Activated CD8-positive, alpha-beta memory T cell treated with anti-CD3 and anti-CD28 coated beads for 1 hour (primary cell): ENCODE results near the gene SLC25A19.
A peak's percentile ranks its signal among the peaks of the same experiment; 100 is the strongest.

Experiments used
- DNase-seq, 2 donors: peaks; one replicate each; pipeline ENCODE4 v3.0.0-alpha.2; 2020; ENCODE audit warnings: low read depth in 1 of 2; ENCODE audit errors: extremely low read depth in 1 of 2

Gene SLC25A19

DNA sequence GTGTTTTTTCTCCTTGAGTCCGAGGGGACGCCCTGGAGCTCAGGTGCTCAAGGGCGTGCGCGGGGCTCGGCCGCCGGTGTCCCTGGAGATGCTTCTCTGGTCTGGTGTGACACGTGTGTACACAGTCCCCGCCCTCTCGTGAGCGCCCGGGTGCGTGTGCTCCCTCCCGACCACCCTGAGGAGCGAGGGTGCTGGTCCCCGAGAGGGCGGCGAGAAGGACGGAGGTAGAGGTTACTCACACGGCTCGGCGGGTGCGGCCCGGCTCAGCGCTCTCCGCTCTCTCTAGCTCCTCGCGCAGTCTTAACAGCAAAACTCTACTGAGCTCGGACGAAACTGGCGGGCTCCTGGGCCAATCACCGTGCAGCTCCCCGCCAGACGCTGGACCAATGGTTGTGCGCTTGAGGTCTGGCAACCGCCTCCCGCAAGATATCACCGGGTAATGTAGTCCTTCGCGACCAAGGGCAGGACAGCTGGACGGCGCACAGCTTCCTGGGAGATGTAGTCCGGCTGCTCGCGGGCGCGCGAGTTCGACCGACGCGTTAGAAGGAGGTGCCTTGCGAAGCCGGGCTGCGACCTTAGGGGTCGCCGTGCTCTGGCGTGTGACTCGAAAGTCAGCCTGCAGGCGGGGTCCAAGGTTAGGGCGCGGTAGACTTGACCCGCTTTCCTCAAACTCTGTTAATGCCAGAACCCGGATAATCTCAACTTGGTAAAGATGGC lies at the start of gene SLC25A19:
SLC25A19 (minus strand) TSS at position 319 of the 717 bp plus-strand sequence. CDS start 2,669 bp downstream, outside the sequence.
- peak; percentile 91 to 93 for DNase-seq

DNA sequence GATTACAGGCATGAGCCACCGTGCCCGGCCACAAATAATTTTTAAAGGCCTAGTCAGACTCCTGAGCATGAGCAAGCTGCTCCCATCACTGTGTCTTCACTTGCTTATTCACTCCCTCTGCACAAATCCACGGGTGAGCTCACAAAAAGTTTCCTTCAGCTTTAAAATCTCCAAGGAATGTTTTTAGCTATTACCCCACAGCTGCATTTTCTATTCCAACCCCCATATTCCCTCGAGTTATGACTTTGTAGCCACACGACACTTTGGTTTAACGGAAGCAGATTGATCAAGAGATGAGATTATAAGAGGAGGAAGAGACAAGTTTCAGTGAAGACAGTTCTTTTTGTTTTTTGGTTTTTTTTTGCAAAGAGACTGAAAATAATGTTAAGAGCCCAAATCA lies 49.1 kb upstream of the SLC25A19 start:
- no peak for DNase-seq

DNA sequence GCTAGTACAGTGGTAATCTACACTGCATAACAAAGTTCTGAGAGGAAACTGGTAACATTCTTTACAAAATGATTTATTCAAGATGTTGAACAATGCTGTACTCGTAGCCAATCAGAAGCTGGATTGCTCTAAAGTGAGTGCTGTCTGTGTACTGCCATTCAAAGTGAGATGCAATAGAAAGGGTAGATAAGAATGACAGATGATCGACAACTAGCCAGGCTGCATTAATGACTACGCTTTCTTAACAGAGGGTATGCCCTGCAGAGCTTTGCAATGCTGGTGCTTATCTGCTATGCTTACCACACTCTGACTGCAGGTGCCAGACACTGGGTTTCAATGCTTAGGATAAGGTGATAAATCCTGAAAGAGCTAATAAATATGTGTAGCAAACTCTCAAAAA lies 46.1 kb upstream of the SLC25A19 start:
- no peak for DNase-seq

DNA sequence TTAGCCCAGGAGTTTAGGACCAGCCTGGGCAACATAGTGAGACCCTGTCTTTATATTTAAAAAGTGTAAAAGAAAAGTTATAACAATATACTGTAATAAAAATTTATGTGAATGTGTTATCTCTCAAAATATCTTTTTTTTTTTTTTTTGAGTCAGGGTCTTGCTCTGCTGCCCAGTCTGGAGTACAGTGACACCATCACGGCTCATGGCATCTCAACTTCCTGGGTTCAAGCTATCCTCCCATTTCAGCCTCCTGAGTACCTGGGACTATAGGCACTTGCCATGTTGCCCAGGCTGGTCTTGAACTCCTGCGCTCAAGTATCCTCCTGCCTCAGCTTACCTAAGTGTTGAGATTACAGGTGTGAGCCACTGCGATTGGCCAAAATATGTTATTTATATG lies 45.5 kb upstream of the SLC25A19 start:
- no peak for DNase-seq

DNA sequence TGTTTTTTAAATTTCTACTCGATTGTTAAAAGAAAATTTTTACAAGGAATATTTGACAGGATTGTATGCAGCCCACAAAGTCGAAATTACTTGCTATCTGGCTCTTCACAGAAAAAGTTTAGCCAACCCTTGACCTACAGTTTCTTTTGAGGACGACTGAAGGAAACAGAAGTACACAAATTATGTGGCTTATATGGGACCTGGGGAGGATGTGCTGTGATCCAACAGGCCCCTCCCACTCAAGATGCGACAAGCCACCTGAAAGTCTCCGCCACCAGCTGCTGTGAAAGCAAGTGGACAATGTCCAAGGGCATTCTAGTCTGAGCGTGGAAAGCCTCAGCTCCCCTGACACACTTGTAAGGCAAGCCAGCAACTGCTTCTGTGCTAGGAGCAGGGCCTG lies 42.4 kb upstream of the SLC25A19 start:
- no peak for DNase-seq

DNA sequence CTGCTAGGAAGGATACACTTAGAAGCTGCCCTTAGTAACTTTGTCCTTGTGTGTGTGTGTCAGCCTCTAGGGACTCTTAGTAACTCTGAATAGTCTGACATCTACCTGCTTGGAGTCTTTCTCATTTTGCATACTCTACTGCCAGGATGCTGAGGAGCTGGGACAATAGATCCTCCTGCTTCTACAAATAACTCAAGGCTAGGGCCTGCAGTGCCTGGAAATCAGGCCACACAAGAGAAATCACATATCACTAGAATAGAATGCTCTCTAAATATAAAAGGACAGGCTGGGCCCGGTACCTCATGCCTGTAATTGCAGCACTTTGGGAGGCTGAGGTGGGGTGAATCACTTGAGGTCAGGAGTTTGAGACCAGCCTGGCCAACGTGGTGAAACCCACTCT lies 38.5 kb upstream of the SLC25A19 start:
- DNase-seq: no peak

DNA sequence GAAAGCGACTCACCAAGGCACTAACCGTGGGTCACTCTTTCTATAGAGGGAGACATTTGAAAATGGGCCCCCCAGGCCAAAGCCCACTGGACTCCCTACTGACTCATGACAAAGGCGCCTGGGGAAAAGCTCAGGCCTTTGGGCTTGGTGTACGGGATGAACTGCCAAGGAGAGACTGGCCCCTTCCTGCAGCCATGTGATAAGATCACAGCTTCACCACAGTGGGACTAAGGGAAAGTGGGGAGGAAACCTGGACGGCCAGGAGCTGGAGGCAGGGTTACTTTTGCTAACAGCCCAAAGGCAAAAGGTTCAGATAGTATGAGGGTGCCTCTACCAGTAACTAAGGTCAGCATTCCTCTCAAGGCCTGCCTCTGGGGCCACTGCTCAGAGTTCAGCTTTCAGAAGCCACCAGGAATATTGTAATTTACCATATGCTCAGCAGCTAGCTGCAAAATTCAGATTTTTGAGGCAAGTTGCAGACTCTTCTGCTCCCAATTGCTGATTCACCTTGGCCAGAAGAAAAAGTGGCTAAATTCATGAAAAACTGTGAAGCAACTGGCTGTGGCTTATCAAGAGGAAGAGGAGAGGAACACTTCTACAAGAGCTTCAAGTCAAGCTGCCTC lies 37.1 kb upstream of the SLC25A19 start:
- no peak for DNase-seq

DNA sequence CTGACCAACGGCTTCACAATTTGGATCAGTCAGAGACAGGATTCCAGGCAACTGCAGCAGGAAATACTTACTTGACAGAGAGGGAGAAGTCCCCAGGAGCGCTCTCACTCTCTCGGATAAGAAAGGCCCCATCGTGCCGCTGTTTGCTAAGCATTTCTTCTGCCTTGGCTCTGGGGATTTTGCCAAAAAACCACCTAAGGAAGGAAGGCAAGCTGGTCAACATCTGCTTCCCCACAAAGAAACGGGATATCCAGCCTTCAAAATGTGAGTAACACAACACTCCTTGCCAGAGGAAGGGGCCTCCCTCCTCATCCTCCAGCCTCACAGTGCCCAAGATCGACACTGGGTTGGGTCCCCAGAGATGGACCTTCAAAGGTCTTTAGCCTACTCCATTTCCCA lies 36.6 kb upstream of the SLC25A19 start:
- DNase-seq: no peak

DNA sequence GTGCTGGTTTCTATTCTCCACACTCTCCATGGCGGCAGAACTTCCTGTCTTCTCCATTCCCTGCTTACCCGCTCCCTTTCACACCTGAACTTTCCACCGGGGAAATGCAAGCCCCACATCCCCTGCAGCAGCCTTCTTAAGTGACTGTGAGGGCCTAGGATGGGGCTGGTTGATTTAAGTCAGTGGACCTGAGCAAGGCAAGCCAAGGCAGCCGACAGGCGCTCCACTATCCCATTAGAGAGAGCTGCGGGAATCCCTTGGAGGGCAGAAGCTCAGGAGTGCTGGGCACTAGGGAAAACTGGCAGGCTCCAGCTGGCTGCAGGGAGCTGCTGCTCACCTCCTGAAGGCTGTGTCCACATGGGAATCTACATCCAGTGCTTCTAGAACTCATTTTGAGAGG lies 36.1 kb upstream of the SLC25A19 start:
- DNase-seq: no peak

DNA sequence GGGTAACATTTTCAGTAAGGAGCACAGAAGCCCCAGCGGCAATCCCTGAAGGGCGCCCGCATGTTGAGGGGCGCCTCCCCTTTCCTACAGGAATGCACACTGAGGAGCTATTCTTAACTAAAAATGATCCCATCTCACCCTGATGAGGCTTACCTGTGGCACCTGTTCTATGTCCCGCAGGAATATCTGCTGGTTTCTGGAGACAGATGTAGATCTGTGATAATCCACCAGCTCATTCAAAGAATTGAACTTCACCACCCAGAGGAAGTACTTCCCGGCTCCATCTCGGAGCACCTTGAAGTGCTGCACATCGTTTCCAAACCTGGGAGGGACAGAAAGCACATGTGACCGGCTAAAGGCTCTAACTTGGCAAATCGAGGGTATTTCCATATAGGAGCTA lies 32.3 kb upstream of the SLC25A19 start:
- no peak for DNase-seq

DNA sequence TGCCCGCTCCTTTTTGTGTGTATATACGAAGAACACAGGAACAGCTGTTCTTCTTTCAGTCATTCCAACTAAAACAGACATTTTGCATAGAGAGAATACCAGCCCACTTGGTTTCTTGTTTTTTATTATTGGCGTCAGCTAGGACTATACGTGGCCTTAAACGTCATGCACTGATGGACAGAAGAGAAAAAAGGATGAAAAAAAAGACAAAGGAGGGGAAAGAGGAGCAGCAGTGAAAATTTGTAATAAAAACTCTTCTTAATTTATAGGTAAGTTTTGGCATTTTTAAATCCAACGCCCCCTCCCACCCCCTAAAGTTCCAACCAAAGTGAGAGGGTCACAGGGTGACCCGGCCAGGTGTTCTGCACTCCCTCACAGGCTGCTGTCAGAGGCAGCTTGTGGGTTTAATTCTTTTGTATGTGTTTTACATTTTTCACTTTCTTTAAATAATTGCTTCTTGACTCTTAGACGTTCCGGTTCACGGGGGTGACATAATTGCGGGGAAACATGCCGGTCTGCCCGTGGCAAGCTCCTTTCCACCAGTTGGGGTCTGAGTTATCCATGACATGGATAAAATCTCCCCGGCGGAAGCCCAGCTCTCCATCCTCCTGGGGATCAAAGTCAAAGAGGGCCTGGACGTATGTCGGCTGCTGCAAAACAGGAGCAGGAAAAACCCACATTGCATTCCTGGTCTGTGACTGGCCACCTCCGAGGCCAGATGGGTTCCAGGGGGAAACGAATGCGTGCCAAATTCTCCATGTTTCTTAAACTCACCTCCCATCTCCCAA lies 30.9 kb upstream of the SLC25A19 start:
- DNase-seq: no peak

DNA sequence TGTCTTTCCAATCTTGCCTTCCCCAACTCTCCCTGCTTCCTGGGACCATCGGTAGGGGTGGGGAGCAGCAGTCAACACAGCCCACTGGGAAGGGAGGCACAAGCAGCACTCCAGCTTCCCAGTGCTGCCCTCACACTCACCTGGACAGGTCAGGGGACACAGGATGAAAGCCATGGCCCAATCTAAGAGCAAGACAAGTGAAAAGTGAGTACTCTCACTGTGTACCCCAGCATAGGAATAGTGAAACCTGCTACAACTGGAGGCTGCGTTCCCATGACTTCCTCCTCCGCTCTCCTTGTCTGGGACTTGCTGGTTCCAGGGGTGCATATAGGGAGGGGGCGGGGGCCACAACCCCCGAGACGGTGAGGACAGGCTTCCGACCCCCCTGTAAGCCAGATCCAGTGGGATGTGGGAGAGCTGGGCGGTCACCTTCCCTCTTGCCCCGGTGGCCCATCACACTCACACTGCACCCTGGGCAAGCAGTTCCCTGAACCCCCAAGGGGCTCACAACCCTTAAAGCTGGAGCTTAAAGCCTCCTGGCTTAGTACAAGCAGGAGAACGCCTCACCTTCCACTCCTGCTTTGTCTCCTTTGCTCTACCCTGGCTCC lies 29.5 kb upstream of the SLC25A19 start:
- DNase-seq: no peak

DNA sequence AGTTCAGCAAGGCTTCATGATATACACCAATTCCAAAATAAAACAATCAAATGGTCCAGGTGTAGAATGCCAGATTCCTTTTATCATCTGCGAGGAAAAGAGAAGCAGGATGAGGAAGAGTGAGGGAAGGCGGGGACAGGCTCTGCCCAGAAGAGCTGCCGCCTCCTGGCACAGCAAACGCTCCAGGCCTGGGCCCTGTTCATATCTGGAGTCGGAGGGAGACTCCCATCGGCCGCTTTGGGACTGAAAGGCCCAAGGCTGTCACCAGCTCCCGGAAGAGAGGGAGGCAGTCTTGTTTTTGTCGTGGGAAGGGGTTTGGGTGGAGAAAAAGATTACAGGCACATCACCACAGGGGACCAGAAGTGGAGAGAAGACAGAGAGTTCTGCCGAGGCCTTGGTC lies 29.0 kb upstream of the SLC25A19 start:
- DNase-seq: no peak

DNA sequence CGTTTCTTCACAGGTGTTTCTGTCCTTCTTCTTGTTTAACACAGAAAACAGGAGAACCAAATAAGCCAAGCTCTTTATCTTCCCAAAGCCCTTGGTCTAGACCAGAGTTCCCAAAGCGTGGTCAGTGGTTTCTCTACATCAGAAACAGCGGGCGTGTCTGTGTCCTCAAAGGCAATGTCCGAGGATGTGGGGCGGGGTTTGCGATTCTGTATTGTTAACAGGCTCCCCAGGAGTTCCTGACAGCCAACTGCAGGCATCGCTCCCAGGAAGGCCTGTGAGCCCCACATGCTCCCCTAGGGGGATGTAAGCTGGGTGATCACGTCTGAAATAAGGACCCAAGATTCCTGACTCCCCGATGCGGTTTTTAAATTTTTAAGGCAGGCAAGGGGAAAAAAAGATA lies 28.4 kb upstream of the SLC25A19 start:
- DNase-seq: no peak

DNA sequence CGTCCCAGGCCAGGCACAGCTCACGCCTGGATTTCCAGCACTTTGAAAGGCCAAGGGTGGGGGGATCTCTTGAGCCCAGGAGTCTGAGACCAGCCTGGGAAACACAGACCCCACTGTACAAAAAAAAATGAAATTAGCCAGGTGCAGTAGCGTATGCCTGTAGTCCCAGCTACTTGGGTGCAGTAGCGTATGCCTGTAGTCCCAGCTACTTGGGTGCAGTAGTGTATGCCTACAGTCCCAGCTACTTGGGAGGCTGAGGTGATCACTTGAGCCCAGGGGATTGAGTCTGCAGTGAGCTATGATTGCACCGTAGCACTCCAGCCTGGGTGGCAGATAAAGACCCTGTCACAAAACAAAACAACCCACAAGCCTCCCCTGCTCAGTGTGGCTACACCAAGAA lies 27.0 kb upstream of the SLC25A19 start:
- no peak for DNase-seq

DNA sequence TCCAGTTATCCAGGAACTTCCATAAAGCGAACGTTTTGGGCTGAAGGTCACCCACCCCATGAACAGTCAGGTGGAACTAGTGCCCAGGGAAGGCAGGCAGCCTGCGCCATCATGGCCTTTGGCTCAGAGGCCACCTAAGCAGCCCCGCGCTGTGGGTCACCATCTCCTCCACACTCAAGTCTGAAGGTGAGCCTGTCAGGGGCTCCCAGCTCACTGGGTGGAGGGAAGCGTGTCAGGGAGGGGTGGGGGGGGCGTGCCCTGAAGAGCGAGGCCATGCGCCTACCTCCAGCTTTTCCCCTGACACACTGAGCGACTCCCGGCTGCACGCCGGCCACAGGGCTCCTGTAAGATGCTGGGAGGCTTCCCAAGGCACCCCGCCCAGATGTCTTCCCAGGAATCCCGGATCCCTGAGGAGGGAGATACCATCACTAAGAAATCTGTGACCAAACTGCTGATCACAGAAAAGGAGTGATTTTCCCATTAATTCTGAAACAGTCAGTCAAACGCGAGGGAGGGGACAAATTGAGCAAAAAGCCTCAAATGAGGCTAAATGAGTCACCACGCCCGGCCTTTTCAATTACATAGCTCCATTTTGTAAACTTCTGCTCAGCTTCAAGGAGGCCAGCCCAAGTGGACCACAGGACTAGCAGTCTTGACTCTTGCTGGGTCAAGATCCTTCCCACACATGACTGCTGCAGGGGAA lies 26.5 kb upstream of the SLC25A19 start:
- DNase-seq: no peak

DNA sequence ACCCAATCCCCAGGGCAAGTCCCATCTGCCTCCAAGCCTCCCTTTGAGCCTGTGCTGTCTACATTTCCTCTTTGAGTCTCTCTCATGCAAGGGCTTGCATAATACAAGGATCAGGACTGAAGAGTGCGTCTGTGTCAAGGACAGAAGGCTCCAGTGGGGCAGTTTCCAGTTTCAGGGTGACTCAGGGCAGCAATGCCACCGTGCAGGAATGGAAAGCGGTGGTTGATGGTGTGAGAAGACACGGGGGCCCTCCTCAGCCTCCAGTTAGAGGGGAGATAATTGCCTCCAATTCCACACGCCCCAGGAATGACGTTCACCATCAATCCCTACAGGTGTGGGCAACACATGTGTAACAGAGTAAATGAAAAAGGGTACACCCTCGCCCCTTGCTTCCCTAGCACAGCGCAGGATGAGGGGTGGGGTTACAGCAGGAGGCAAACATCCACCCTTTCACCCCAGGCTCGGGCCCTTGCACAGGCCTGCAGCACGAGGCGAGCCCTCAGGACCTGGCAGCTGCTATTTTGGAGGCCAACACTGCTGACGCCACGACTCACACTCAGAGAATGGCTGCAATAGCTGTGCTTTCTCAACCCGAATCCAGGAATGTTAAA lies 24.8 kb upstream of the SLC25A19 start:
- DNase-seq: no peak

DNA sequence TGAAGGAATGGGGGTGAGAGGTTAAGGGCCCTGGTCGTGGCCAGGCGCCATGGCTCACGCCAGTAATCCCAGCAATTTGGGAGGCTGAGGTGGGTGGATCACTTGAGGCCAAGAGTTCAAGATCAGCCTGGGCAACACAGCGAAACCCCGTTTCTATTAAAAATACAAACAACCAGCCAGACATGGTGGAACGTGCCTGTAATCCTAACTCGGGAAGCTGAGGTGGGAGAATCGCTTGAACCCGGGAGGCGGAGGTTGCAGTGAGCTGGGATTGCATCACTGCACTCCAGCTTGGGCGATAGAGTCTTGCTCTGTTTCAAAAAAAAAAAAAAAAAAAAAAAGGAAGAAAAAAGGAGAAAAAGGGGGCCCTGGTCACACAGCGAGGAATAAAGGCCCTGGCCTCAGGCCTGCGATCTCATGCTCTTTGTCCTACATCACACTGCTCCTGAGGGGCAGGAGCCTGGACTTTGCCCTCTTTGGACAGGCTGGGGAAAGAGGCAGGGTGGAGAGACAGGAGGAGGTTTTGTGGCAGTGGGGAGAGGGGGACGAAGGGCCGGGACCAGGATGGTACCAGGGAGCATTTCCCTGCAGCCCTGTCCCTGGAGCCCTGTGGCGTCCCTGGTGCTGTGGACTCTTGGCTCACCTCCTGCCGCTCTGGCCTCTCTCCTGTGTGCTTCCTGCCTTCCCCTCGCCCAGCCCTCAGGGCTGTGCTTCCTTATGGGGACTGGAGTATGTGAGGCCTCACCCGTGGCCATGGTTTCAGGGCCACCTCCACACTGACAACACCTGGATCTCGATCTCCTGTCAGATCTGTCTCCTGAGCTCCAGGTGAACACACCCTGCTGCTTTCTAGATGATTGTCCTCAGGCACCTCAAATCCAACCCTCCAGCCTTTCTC lies 19.7 kb upstream of the SLC25A19 start:
- no peak for DNase-seq

DNA sequence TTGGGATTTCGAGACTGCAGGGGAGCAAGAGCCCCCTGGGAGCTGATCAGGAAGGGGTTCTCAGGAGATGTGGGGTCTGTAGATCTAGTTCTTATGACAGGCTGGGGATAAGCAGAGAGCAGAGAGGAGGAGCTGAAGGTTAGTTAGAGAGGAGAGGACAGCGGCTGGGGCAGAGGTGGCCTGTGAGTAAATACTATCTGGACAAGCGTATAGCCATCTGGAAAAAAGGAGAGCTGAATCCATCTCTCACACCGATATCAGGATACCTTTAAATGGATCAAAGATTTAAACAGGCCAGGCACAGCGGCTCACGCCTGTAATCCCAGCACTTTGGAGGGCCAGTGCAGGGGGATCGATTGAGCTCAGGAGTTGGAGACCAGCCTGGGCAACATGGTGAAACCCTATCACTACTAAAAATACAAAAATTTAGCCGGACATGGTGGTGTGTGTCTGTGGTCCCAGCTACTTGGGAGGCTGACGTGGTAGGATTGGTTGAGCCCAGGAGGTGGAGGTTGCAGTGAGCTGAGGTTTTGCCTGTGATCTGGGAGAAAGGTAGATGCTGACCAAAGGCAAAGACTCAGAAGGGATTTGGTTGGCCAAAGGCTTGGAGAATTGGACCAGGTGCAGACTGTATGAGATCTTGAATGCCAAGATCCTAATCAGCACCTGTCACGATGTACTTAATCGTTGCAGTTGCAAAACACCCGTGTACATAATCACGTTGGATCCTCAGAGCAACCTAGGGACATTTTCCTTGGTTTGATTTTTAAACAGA lies 18.9 kb upstream of the SLC25A19 start:
- DNase-seq: no peak
